NCI-H1930 (cell line): Measurements from ENCODE around the gene CLCN3.
"Not testable (repeated sequence)": the region's sequence is repeated elsewhere in the genome, so short reads cannot be mapped to it uniquely, and the experiment has no call there.

Experiments
- DNase-seq, 2 experiments: peaks; one replicate each; lab custom pipeline; 2025; lab: John Stamatoyannopoulos, UW

Gene CLCN3

DNA sequence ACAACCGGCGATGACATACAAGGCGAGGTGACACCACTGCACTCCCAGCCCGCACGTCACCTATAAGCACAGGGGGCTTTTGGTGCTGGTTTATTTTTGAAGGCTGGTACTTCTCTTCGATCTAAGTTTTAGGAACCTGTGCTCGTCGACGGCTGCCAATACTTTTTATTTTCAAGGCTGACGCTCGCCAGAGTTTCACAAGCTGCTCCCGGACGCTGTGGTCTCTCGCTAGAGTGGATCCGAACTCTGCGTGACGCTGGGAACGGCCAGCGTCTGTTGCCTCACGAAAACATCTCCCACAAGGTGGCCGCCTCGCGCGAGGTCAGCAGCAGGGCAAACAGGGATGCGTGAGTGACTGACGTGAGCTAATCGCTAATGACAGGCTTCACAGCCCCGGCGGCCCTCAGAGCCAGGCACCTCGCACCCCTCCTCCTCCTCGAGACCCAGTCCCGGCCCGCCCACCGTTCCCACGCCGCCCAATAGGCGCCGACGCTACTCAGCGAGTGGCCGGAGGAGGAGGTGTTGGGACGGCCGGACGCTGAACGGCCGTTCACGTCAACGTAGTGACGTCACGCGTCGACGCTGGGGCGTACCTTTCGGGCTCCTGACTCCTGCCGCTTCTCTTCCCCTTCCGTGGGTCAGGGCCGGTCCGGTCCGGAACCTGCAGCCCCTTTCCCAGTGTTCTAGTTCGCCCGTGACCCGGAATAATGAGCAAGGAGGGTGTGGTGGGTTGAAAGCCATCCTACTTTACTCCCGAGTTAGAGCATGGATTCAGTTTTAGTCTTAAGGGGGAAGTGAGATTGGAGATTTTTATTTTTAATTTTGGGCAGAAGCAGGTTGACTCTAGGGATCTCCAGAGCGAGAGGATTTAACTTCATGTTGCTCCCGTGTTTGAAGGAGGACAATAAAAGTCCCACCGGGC is at the start of gene CLCN3:
CLCN3 (plus strand) TSS at position 621 of the 922 bp plus-strand sequence. CDS start 15,351 bp downstream, outside the sequence.
- DNase-seq: peak; percentile 93 to 94

DNA sequence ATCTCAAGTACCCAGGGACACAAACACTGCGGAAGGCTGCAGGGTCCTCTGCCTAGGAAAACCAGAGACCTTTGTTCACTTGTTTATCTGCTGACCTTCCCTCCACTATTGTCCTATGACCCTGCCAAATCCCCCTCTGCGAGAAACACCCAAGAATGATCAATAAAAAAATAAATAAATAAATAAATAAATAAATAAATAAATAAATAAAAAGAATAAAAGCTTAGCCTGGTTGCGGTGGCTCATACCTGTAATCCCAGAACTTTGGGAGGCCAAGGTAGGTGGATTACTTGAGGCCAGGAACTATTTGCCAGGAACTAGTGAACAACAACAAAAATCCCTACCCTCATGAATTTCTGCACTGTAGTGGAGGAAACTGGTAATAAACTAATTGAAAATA is 49.4 kb upstream of the CLCN3 start:
- not testable (repeated sequence) for DNase-seq

GRCh38 chr4:169571435-169571834 is 48.9 kb upstream of the CLCN3 start:
- no peak for DNase-seq

- DNase-seq: no peak
Measured at GRCh38 chr4:169573889-169574288, 46.5 kb upstream of the CLCN3 start.

GRCh38 chr4:169582203-169582602 is 38.2 kb upstream of the CLCN3 start:
- no peak for DNase-seq

DNA sequence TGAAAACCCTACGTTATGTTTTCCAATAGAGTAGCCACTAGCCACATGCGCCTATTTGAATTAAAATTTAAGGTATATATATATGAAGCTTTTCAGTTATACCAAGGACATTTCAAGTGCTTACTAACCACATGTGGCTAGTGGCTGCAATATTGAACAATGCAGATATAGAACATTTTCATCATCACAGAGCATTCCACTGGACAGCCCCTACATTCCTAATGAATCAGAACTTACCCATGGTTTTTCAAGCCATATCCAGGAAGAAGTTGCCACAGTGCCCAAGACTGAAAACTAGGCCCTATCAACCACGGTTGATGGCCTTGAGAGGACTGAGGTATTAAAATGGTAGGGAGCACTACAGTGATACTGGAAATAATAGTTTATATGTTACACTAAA is 37.7 kb upstream of the CLCN3 start:
- no peak for DNase-seq

- no peak for DNase-seq
Measured at GRCh38 chr4:169583563-169583962, 36.8 kb upstream of the CLCN3 start.

- DNase-seq: no peak
Measured at GRCh38 chr4:169593050-169593560, 27.3 kb upstream of the CLCN3 start.

DNA sequence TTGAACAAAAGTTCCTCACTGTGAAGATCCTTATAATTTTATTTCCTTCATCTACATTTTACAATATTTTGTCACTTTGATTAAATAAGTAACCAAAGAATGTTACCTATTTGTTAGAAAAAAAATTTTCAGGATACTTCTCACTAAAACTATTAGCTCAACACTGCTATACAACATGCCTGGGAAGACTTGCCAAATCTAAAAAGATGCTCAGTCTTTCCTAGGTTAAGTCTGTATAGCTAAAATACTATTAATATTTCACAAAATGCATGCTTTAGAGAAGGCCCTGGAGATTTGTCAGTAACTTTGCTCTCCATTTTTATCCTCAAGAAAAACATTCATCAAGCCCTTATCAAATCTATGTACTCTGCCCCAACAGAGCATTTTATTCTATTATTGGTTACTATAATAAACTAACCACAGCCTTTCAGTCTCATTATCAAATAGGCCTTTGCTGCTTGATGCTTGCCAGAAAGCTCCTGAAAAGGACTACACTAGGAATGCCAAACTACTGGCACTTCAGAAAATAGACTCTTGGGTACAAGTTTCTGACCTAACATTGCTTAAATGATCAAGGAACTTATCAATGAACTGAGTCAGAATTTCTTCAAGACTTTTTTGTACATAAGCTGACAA is 25.7 kb upstream of the CLCN3 start:
- DNase-seq: no peak

DNA sequence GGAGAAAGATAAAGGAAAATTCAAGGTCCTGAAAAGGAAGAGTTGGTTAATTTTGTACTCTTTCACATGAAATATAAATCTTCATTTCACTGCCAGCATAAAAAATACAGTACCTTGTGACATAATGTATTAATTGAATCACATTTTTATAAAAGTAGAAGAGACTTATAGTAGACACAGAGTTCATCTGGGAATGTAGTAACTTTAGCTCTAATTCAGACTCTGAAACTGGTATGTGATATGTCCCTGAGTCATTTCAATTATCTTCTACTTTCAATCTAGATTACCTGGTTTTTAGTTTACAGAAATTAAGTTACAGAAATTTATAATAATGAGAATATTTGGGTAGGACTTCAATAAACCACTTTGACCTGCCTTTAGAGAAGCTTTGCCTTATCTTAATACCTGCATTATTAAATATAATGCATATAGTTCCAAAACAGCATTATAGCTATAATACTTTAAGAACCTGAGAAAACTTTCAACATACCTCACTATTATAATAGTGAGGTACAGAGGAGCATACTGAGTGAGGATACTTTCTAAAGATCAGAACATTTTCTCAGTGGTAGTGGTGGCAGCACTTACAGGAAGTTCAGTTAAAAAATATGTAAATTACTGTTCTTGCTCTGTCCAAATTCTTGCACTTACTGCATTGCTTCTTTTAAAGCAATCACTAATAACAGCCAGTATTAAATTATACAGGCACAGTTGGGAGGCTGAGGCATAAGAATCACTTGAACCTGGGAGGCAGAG is 19.2 kb upstream of the CLCN3 start:
- no peak for DNase-seq

DNA sequence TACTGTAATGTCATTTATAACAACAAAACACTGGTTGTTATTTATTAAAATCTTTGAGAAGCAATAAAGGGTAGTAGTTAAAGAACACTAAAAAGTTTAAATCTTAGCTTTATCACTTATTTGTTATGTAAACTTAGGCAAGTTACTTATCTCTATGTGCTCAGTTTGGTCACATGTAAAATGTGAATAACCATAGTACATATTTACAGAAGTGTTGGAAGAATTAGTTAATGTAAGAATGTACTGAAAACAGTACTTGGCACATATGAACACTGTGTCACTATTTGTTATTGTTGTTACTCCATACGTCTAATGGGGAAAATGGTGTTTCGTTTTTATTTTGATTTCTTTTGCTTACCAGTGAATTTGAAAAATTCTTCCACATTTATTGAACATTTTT is 17.1 kb upstream of the CLCN3 start:
- DNase-seq: no peak

- DNase-seq: no peak
Measured at GRCh38 chr4:169604131-169604900, 16.1 kb upstream of the CLCN3 start.

DNA sequence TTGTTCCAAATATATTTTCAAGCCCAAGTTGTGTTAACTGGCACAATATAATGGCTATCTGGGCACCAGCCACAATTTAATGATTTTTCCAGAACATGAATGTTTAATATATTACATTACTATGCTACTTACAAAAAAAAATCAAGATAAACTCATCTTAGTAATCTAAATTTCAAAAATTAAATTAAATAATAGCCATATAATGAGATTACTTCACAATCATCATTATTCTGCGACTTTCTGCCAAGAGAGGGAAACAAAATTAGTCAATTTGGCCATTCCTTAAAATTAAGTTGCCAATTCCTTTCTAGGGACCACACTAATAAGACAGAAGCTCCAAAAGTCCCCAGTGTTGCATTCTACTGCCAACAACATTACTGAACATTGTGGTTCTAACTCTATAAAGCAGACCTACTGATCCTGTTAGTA is 15.5 kb upstream of the CLCN3 start:
- no peak for DNase-seq

DNA sequence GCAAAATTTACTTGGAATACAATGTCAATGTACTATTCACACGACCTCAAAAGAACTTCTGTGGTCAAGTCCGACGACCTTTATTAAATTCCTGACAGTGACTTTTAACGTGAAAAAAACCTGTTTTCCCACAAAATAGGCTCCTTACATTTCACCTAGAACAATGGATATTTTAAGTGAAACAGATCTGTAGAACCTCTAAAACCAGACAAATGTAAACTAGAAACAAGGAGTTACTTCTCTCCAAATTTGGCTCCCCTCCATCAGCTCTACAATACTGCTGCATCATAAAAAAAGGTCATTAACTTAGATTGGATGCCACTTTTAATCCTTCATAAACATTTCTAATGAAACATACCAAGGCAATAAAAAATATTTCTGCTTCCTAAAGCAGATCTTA is 9.2 kb upstream of the CLCN3 start:
- no peak for DNase-seq

- peak; percentile 74 to 83 for DNase-seq
Measured at GRCh38 chr4:169611991-169612870, 8.1 kb upstream of the CLCN3 start, which contains the start of gene NEK1. TSS of gene NEK1 (minus strand) at chr4:169612583. CDS start at chr4:169602630, 9,953 bp downstream.

- peak; percentile 45 to 57 for DNase-seq
Measured at GRCh38 chr4:169612871-169613859, 7.2 kb upstream of the CLCN3 start.

GRCh38 chr4:169615467-169616106 is 4.8 kb upstream of the CLCN3 start:
- no peak for DNase-seq

GRCh38 chr4:169616846-169617245 is 3.5 kb upstream of the CLCN3 start:
- no peak for DNase-seq

DNA sequence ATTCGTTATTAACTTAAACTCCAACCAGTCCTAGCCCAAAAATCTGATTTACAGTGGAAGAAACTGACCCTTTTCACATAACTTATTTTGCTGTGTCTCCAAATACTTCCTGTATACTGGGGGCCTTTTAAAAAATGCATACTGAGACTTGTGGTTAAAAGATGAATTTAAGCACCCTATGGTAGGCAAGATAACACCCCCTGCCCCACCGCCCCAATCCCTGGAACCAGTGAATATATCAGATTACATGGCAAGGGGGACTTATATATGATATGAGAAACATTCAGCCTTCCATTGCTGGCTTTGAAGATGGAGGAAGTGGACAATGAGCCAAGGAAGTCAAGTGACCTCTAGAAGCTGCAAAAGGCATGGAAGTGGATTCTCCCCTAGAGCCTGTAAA is 3.1 kb upstream of the CLCN3 start:
- no peak for DNase-seq
